ENCODE results near the gene TRABD2A. TPM values are rescaled to one million over a fixed set of nuclear protein-coding genes. Genes with fewer than 3 reads are reported as not detected.
"Not testable (repeated sequence)": the region's sequence is repeated elsewhere in the genome, so short reads cannot be mapped to it uniquely, and the experiment has no call there.

Gene TRABD2A
- total RNA-seq, 2 experiments from 2014 or later, result 71.9 to 73.2 TPM

- ATAC-seq; CTCF ChIA-PET; H3K4me3 Mint-ChIP-seq; DNase-seq; H3K27me3 Mint-ChIP-seq (ENCODE audit: low read depth); H3K27ac Mint-ChIP-seq; POLR2A ChIA-PET; H3K9me3 Mint-ChIP-seq (ENCODE audit: insufficient read depth); H3K36me3 Mint-ChIP-seq (ENCODE audit: low read depth): not testable (repeated sequence)
- H3K4me1 Mint-ChIP-seq (ENCODE audit: low read depth), result peaks cover 43% of the 10 kb centered on the region
These were observed 34.8 kb upstream of the TRABD2A start for GRCh38 chr2:84915675-84916074.

GRCh38 chr2:84914334-84914733 is 33.5 kb upstream of the TRABD2A start:
- H3K9me3 Mint-ChIP-seq (ENCODE audit: insufficient read depth), result peaks cover 5% of the 10 kb centered on the region
- H3K36me3 Mint-ChIP-seq (ENCODE audit: low read depth), result peaks cover 10% of the 10 kb centered on the region
- POLR2A ChIA-PET, result no interaction called here
- CTCF ChIA-PET, result interaction anchor here (0.6 to 3.1 kb wide), 2 partner anchors 12 to 377 kb away, joined by 3 to 22 read pairs; no protein-coding TSS in a partner anchor
- DNase-seq (no peak), ATAC-seq (no peak)
- H3K4me3 Mint-ChIP-seq, result no peak overlapping the region
- no peaks in the 10 kb centered on the region for H3K27me3 Mint-ChIP-seq (ENCODE audit: low read depth)
- no peak overlapping the region for H3K27ac Mint-ChIP-seq
- H3K4me1 Mint-ChIP-seq (ENCODE audit: low read depth), result peaks cover 40% of the 10 kb centered on the region

- H3K27ac Mint-ChIP-seq, result no peak overlapping the region
- H3K36me3 Mint-ChIP-seq (ENCODE audit: low read depth), result peaks cover 24% of the 10 kb centered on the region
- ChIA-PET CTCF (interaction anchor here (1.0 to 3.1 kb wide), 2 partner anchors 13 to 30 kb away, joined by 3 to 22 read pairs; no protein-coding TSS in a partner anchor), POLR2A (interaction anchor here (0.6 kb wide), 1 partner anchor 24 kb away, joined by 4 read pairs; no protein-coding TSS in a partner anchor)
- ATAC-seq (no peak), DNase-seq (no peak)
- H3K9me3 Mint-ChIP-seq (ENCODE audit: insufficient read depth), result peaks cover 5% of the 10 kb centered on the region
- no peak overlapping the region for H3K4me3 Mint-ChIP-seq
- H3K4me1 Mint-ChIP-seq (ENCODE audit: low read depth), result peaks cover 41% of the 10 kb centered on the region
- peaks cover 2% of the 10 kb centered on the region for H3K27me3 Mint-ChIP-seq (ENCODE audit: low read depth)
These were observed 32.1 kb upstream of the TRABD2A start for GRCh38 chr2:84912984-84913383.

GRCh38 chr2:84911135-84911678 is 30.3 kb upstream of the TRABD2A start:
- Mint-ChIP-seq H3K27me3 (ENCODE audit: low read depth) (peaks cover 2% of the 10 kb centered on the region), H3K4me1 (ENCODE audit: low read depth) (peaks cover 43% of the 10 kb centered on the region), H3K36me3 (ENCODE audit: low read depth) (peaks cover 41% of the 10 kb centered on the region), H3K9me3 (ENCODE audit: insufficient read depth) (peaks cover 5% of the 10 kb centered on the region), H3K4me3 (no peak overlapping the region), H3K27ac (no peak overlapping the region)
- POLR2A ChIA-PET, result no interaction called here
- ATAC-seq, result no peak
- no peak for DNase-seq
- CTCF ChIA-PET, result interaction anchor here (1.6 to 2.1 kb wide), 3 partner anchors 9 to 29 kb away, joined by 5 to 18 read pairs (median 5); no protein-coding TSS in a partner anchor

- POLR2A ChIA-PET, result interaction anchor here (0.7 to 5.1 kb wide), 12 partner anchors 10 to 445 kb away, joined by 3 to 90 read pairs (median 5); partner anchors contain the start of genes ELMOD3 and RETSAT
- peaks cover 51% of the 10 kb centered on the region for H3K4me1 Mint-ChIP-seq (ENCODE audit: low read depth)
- H3K27me3 Mint-ChIP-seq (ENCODE audit: low read depth), result peaks cover 2% of the 10 kb centered on the region
- CTCF ChIA-PET, result interaction anchor here (1.0 to 16.2 kb wide), 4 partner anchors 11 to 27 kb away, joined by 3 to 222 read pairs (median 19); no protein-coding TSS in a partner anchor
- peaks cover 5% of the 10 kb centered on the region for H3K9me3 Mint-ChIP-seq (ENCODE audit: insufficient read depth)
- H3K27ac Mint-ChIP-seq, result peak overlapping the region; percentile 95
- peaks cover 50% of the 10 kb centered on the region for H3K36me3 Mint-ChIP-seq (ENCODE audit: low read depth)
- ATAC-seq (peak; percentile 14), DNase-seq (peak; percentile 84)
- peak overlapping the region; percentile 93 for H3K4me3 Mint-ChIP-seq
These were observed 28.2 kb upstream of the TRABD2A start for GRCh38 chr2:84908948-84909713.

GRCh38 chr2:84906900-84907714 is 26.2 kb upstream of the TRABD2A start:
- DNase-seq (peak; percentile 78), ATAC-seq (peak; percentile 24)
- CTCF ChIA-PET, result interaction anchor here (0.6 to 16.2 kb wide), 15 partner anchors 9 to 393 kb away, joined by 3 to 222 read pairs (median 5); partner anchors contain the start of gene TRABD2A
- POLR2A ChIA-PET, result interaction anchor here (0.8 to 5.1 kb wide), 19 partner anchors 9 to 65 kb away, joined by 3 to 90 read pairs (median 8); partner anchors contain the start of gene TRABD2A
- peaks cover 5% of the 10 kb centered on the region for H3K9me3 Mint-ChIP-seq (ENCODE audit: insufficient read depth)
- H3K4me3 Mint-ChIP-seq, result peak overlapping the region; percentile 93
- peaks cover 57% of the 10 kb centered on the region for H3K36me3 Mint-ChIP-seq (ENCODE audit: low read depth)
- peaks cover 68% of the 10 kb centered on the region for H3K4me1 Mint-ChIP-seq (ENCODE audit: low read depth)
- peak overlapping the region; percentile 95 for H3K27ac Mint-ChIP-seq
- peaks cover 2% of the 10 kb centered on the region for H3K27me3 Mint-ChIP-seq (ENCODE audit: low read depth)

- Mint-ChIP-seq H3K27me3 (ENCODE audit: low read depth) (peaks cover 2% of the 10 kb centered on the region), H3K9me3 (ENCODE audit: insufficient read depth) (peaks cover 5% of the 10 kb centered on the region), H3K4me3 (peak overlapping the region; percentile 93), H3K27ac (peak overlapping the region; percentile 95), H3K36me3 (ENCODE audit: low read depth) (peaks cover 59% of the 10 kb centered on the region), H3K4me1 (ENCODE audit: low read depth) (peaks cover 69% of the 10 kb centered on the region)
- ChIA-PET POLR2A (interaction anchor here (0.8 to 5.1 kb wide), 20 partner anchors 8 to 125 kb away, joined by 3 to 90 read pairs (median 8); partner anchors contain the start of genes KCMF1 and TRABD2A), CTCF (interaction anchor here (0.6 to 16.2 kb wide), 16 partner anchors 8 to 394 kb away, joined by 3 to 222 read pairs (median 5); partner anchors contain the start of genes DNAH6 and TRABD2A)
- ATAC-seq (peak; percentile 8), DNase-seq (peak; percentile 75)
These were observed 25.4 kb upstream of the TRABD2A start for GRCh38 chr2:84906108-84906899.

GRCh38 chr2:84905181-84906107 is 24.6 kb upstream of the TRABD2A start, which contains the start of gene TMSB10:
Gene TMSB10 (plus strand): TSS chr2:84905656.
- ChIA-PET POLR2A (interaction anchor here (0.9 to 5.1 kb wide), 15 partner anchors 7 to 124 kb away, joined by 3 to 90 read pairs (median 14); partner anchors contain the start of genes KCMF1 and TRABD2A), CTCF (interaction anchor here (0.6 to 16.2 kb wide), 14 partner anchors 8 to 389 kb away, joined by 3 to 222 read pairs (median 6); partner anchors contain the start of genes DNAH6 and TRABD2A)
- Mint-ChIP-seq H3K27ac (peak within 1 kb of the TSS; percentile 95), H3K4me1 (ENCODE audit: low read depth) (peaks cover 75% of the 10 kb centered on the region), H3K4me3 (peak within 1 kb of the TSS; percentile 93), H3K9me3 (ENCODE audit: insufficient read depth) (peaks cover 5% of the 10 kb centered on the region), H3K27me3 (ENCODE audit: low read depth) (peaks cover 2% of the 10 kb centered on the region), H3K36me3 (ENCODE audit: low read depth) (peaks cover 59% of the 10 kb centered on the region)
- ATAC-seq (peak; percentile 66), DNase-seq (peak; percentile 91)

GRCh38 chr2:84904717-84905174 is 23.9 kb upstream of the TRABD2A start:
- ChIA-PET CTCF (interaction anchor here (1.0 to 16.2 kb wide), 5 partner anchors 9 to 19 kb away, joined by 3 to 222 read pairs (median 4); no protein-coding TSS in a partner anchor), POLR2A (interaction anchor here (1.1 to 5.1 kb wide), 10 partner anchors 10 to 67 kb away, joined by 3 to 90 read pairs (median 22); partner anchors contain the start of genes KCMF1 and TRABD2A)
- Mint-ChIP-seq H3K36me3 (ENCODE audit: low read depth) (peaks cover 53% of the 10 kb centered on the region), H3K4me1 (ENCODE audit: low read depth) (peaks cover 71% of the 10 kb centered on the region), H3K27ac (peak overlapping the region; percentile 94), H3K9me3 (ENCODE audit: insufficient read depth) (no peaks in the 10 kb centered on the region), H3K27me3 (ENCODE audit: low read depth) (peaks cover 2% of the 10 kb centered on the region), H3K4me3 (peak overlapping the region; percentile 93)
- peak; percentile 66 for DNase-seq
- ATAC-seq, result no peak
